NCI-H1694 treated with DMSO at 0.1 percent for 48 hours (cell line): ENCODE data around the gene IFITM10.

Experiments used
- DNase-seq: peaks from one replicate; lab custom pipeline; 2025; lab: John Stamatoyannopoulos, UW

The IFITM10 gene

GRCh38 chr11:1752907-1753228 is 2.5 kb upstream of the IFITM10 start:
- DNase-seq = no peak

GRCh38 chr11:1751999-1752906 is 1.9 kb upstream of the IFITM10 start:
- DNase-seq = no peak

- no peak for DNase-seq
Observed at GRCh38 chr11:1751531-1751921, 1.1 kb upstream of the IFITM10 start.

- no peak for DNase-seq
Observed at GRCh38 chr11:1750840-1751530, 590 bp upstream of the IFITM10 start.

- no peak for DNase-seq
Observed at GRCh38 chr11:1749395-1750351, 722 bp downstream of the IFITM10 start.

DNA sequence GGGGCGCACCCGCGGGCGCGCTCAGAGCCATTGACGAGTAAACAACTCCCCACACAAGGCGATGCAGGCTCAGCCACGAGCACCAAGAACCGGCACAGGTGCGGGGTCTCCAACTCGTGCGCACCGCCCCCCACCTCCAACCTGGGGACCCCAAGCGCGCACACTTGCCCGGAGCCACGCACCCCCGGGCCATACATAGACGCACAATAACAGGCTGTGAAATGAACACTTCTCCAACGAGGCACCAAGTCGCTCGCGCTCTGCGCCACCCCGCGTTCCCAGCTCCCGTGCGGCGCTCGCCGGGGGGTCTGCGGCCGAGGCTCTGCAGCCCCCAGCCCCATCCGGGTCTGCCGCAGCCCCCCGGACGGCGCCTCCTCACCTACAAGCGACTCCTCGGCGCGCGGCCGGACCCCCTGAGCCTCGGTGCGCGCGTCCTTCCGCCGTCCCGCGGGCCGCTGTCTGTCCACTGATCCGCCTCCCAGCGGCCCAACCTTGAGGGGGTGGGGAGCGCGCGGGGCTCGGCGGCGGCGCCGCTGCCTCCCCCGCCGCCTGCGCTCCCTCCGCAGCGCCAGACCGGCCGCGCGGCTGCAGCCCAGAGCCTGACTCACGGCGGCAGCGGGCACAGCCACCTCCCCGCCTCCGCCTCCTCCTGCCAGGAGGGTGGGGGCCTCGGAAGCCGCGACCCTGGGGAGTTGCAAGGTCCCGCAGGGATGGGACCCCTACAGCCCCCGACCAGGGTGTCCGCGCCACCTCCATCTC is 1.6 kb downstream of the IFITM10 start:
- DNase-seq = no peak

- no peak for DNase-seq
Observed at GRCh38 chr11:1747753-1748635, 2.4 kb downstream of the IFITM10 start.

- DNase-seq = no peak
Observed at GRCh38 chr11:1746956-1747752, 3.2 kb downstream of the IFITM10 start.

DNA sequence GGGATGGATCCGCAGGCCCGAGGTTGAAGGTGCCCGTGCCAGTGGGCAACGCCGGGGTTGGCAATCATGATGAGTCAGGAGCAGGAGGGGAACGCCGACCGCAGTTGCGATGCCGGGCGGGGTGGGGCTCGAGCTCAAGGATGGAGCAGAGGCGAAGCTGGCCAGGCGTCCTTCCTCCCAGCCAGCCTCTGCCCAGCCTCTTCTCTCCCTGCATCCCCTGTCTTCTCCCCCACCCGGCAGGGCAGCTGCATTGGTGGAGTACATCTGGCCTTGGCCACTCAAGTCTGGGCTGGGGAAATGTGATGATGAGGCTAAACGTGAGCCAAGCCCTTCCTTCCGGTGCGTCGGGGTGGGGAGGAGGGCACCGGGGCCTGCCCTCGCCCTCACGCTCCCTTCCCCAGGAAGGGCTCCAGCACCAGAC is 3.9 kb downstream of the IFITM10 start:
- no peak for DNase-seq

DNA sequence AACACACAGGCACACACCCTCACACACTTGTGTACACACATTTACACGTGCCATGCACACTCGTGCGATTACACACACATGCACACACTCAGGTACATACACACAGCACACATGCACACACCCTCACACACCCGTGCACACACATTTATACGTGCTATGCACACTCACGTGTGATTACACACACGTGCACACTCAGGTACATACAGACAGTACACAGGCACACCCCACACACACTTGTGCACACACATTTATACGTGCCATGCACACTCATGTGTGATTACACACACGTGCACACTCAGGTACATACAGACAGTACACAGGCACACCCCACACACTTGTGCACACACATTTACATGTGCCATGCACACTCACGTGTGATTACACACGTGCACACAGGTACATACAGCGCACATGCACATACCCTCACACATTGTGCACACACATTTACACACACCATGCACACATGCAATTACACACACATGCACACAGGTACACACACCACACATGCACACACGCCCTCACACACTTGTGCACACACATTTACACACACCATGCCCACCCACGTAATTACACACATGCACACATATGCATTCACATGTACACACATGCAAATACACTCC is 4.6 kb downstream of the IFITM10 start:
- no peak for DNase-seq

- DNase-seq = no peak
Observed at GRCh38 chr11:1744891-1745700, 5.3 kb downstream of the IFITM10 start.

DNA sequence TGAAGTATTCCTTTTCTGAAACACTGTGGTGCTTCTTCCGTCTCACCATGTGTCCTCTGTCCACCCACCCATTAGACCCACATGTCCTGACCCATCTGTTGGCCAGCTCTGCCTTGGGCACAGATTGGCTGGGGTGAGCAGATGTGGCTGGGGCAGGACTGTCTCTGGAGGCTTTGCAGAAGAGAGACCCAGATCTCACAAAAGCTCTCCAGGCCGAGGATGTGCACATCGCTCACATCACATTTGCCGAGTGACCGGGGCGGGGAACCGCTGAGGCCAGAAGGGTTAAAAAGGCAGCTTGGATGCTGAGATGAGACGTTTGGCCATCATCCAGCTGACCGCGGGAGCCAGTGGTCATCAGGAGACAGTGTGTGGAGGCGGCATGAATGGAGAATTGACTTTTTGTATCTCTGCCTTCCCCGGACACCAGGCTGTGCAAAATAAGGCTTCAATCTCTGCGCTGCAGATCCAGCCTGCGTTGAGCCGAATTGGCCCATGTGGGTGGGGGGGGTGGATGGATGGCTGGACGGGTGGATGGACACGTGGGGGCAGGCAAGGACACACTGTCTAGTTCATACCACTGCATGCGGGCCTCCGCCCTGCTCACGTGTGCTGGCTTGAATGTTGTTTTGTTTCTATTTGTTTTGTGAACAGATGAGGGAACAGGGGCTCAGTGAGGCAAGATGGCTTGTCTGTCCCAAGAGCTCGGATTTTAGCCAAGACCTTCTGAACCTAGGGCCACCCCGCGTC is 6.1 kb downstream of the IFITM10 start:
- no peak for DNase-seq

GRCh38 chr11:1743585-1744136 is 6.7 kb downstream of the IFITM10 start:
- no peak for DNase-seq

DNA sequence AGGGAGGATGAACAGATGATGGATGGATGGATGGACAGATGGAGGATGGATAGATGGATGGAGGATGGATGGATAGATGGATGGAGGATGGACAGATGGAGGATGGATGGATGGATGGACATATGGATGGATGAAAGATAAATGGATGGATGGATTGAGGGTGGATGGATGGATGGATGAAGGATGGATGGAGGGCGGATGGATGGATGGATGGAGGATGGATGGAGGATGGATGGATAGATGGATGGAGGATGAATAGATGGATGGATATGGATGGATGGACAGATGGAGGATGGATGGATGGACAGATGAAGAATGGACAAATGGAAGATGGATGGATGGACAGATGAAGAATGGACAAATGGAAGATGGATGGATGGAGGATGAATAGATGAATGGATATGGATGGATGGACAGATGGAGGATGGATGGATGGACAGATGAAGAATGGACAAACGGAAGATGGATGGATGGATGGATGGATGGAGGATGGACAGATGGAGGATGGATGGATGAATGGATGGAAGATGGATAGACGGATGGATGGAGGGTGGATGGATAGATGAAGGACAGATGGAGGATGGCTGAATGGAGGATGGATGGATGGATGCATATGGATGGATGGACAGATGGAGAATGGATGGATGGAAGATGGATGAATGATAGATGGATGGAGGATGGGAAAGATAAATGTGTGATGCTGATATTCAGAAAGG is 7.4 kb downstream of the IFITM10 start:
- DNase-seq = no peak

- no peak for DNase-seq
Observed at GRCh38 chr11:1742371-1742770, 8.0 kb downstream of the IFITM10 start.

DNA sequence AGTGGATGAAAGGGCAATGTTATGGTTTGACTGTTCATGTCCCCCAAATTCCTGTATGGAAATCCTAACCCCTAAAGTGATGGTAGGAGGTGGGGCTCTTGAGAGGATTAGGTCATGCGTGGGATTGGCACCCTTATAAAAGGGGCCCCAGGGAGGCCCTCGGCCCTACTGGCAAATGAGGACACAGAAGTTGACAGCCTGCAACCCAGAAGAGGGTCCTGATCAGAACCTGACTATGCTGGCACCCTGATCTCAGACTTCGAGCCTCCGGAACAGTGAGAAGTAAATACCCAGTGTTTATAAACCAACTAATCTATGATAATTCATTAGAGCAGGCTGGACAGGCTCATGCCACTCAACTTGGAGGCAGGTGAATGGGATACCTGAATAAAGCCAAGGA is 8.7 kb downstream of the IFITM10 start:
- DNase-seq = no peak
